ENCODE data around the gene SAMD14.
A peak's percentile ranks its signal among the peaks of the same experiment; 100 is the strongest.

- TF ChIP-seq POLR2A (IDR thresholded peaks at IDR 0.05) (no peak), POLR2AphosphoS5 (IDR thresholded peaks at IDR 0.05) (peak in 1 of 2 donors; percentile 23), EP300 (IDR thresholded peaks at IDR 0.05) (no peak)
- TF ChIP-seq, protein P1, sequence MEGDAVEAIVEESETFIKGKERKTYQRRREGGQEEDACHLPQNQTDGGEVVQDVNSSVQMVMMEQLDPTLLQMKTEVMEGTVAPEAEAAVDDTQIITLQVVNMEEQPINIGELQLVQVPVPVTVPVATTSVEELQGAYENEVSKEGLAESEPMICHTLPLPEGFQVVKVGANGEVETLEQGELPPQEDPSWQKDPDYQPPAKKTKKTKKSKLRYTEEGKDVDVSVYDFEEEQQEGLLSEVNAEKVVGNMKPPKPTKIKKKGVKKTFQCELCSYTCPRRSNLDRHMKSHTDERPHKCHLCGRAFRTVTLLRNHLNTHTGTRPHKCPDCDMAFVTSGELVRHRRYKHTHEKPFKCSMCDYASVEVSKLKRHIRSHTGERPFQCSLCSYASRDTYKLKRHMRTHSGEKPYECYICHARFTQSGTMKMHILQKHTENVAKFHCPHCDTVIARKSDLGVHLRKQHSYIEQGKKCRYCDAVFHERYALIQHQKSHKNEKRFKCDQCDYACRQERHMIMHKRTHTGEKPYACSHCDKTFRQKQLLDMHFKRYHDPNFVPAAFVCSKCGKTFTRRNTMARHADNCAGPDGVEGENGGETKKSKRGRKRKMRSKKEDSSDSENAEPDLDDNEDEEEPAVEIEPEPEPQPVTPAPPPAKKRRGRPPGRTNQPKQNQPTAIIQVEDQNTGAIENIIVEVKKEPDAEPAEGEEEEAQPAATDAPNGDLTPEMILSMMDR (IDR thresholded peaks at IDR 0.05): no peak
These were observed 17.1 kb upstream of the SAMD14 start for GRCh38 chr17:50146927-50147665.

All from upper lobe of left lung (tissue), 4 donors.